Measurements from ENCODE around the gene TBPL2.
"Not testable (repeated sequence)": the region's sequence is repeated elsewhere in the genome, so short reads cannot be mapped to it uniquely, and the experiment has no call there.

The TBPL2 gene

DNA sequence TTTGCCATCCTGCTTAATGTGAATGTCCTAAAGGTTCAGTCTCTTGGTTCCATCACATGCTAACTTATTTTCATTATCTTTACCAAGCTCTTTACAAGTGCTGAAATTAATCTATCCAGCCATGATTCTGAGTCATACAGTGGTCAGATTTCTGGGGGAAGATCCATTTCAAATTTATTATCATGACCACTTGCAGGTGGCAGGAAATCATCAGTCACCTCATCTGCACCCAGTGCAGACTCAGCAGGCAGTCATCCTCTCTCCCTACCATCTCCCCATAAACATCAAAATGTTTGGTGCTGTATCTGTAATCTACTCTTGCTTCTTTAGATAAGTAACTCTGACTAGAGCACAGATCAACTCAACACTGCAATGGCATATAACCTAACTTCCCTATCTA lies 52.3 kb downstream of the TBPL2 start:
- POLR2A ChIA-PET: no interaction called here
- DNase-seq (ENCODE audit: low read depth, low spot score): no peak
- no peak for TF ChIP-seq CTCF (IDR thresholded peaks at IDR 0.05; ENCODE audit: insufficient read depth, low read length, missing control alignments)
- CTCF ChIA-PET: interaction anchor here (0.9 to 1.4 kb wide), 2 partner anchors 17 to 73 kb away, joined by 3 read pairs; no protein-coding TSS in a partner anchor
- H3K4me3 ChIP-seq (ENCODE audit: low read depth, low read length): no peak overlapping the region

- no peak for DNase-seq (ENCODE audit: low read depth, low spot score)
- ChIA-PET CTCF (interaction anchor here (0.9 kb wide), 1 partner anchor 16 kb away, joined by 3 read pairs; no protein-coding TSS in a partner anchor), POLR2A (no interaction called here)
- no peak for TF ChIP-seq CTCF (IDR thresholded peaks at IDR 0.05; ENCODE audit: insufficient read depth, low read length, missing control alignments)
- no peak overlapping the region for H3K4me3 ChIP-seq (ENCODE audit: low read depth, low read length)
These were observed 53.3 kb downstream of the TBPL2 start for GRCh38 chr14:55387121-55387520.

GRCh38 chr14:55386037-55386808 lies 54.2 kb downstream of the TBPL2 start:
- no peak for TF ChIP-seq CTCF (IDR thresholded peaks at IDR 0.05; ENCODE audit: insufficient read depth, low read length, missing control alignments)
- no peak overlapping the region for H3K4me3 ChIP-seq (ENCODE audit: low read depth, low read length)
- no peak for DNase-seq (ENCODE audit: low read depth, low spot score)
- ChIA-PET POLR2A (no interaction called here), CTCF (interaction anchor here (1.2 to 1.5 kb wide), 2 partner anchors 116 to 173 kb away, joined by 4 read pairs; no protein-coding TSS in a partner anchor)

GRCh38 chr14:55384536-55384935 lies 55.9 kb downstream of the TBPL2 start:
- no peak for TF ChIP-seq CTCF (IDR thresholded peaks at IDR 0.05; ENCODE audit: insufficient read depth, low read length, missing control alignments)
- DNase-seq (ENCODE audit: low read depth, low spot score): no peak
- ChIA-PET CTCF (interaction anchor here (0.7 to 2.5 kb wide), 4 partner anchors 62 to 1103 kb away, joined by 3 to 6 read pairs (median 3); no protein-coding TSS in a partner anchor), POLR2A (no interaction called here)
- H3K4me3 ChIP-seq (ENCODE audit: low read depth, low read length): no peak overlapping the region

DNA sequence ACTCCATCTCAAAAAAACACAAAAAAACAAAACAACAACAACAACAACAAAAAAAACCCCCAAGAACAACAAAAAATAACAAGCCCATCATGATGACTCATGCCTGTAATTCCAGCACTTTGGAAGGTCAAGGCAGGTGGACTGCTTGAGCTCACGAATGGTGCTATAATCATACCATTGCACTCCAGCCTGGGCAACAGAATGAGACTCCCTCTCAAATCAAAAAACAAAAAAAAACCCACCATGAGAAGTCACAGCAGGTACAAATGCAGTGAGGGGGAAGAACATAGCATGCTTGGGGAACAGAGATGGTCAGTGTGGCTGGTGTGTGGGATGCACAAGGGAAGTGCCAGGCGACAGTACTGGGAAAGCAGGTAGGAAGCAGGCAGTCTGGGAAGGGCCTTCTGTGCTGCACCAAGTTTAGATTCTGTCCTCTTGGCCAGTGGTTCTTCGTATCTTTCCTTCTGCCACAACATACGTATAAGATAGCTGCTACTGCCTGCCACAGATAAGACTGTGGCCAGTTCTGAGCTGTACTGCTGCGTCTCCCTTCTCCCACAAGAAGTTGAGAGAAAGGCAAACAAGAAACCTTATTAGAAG lies 56.8 kb downstream of the TBPL2 start:
- H3K4me3 ChIP-seq (ENCODE audit: low read depth, low read length): no peak overlapping the region
- DNase-seq (ENCODE audit: low read depth, low spot score): no peak
- CTCF ChIA-PET: interaction anchor here (0.9 to 2.5 kb wide), 5 partner anchors 11 to 1103 kb away, joined by 3 to 6 read pairs (median 4); no protein-coding TSS in a partner anchor
- no peak for TF ChIP-seq CTCF (IDR thresholded peaks at IDR 0.05; ENCODE audit: insufficient read depth, low read length, missing control alignments)
- POLR2A ChIA-PET: no interaction called here

DNA sequence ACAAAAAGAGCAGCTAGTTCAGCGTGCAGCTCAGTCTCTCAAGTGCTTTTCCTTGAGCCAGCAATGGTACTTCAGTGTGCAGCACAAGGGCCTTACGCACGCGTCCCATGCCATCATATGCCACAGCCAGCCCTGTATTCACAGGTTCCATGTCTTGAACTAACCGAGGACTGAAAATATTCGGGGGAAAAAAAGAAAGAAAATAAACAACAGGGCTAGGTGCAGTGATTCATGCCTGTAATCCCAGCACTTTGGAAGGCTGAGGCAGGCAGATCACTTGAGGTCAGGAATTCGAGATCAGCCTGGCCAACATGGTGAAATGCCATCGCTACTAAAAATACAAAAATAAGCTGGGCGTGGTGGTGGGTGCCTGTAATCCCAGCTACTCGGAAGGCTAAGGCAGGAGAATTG lies 57.4 kb downstream of the TBPL2 start:
- POLR2A ChIA-PET; H3K4me3 ChIP-seq (ENCODE audit: low read depth, low read length); DNase-seq (ENCODE audit: low read depth, low spot score): not testable (repeated sequence)
- CTCF ChIA-PET: interaction anchor here (0.8 to 2.5 kb wide), 5 partner anchors 11 to 137 kb away, joined by 3 to 6 read pairs (median 5); no protein-coding TSS in a partner anchor

Data from AG04449 (cell line).